ENCODE measurements around the gene PRKG1.
A peak's percentile ranks its signal among the peaks of the same experiment; 100 is the strongest.

PRKG1 gene

DNA sequence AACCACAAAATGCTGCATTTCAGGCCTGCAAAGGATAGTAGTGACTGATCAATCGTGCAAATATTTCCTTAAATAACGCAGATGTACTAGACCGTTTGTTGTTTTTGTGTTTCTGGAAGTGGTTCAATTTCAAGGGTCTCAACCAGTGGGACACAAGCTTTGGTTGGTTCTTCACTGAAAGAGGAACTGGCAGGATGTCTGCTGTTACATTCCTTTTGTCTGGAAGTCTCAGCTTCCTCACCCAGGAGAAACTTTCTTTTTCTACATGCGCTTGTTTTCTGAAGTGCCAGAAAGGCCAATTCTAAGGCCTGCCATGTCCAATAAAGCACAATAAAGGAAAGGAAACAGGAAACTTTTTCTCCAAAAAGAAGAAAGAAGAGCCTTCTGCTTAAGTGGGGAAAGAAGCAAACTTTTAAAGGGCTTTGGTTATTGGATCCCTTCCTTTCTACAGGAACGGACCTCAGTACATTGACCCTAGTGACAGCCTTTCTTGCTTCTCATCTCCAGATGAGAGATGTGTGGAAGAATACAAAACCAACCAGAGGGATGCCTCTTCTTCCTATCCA is 1243.9 kb downstream of the PRKG1 start:
- H3K4me3 ChIP-seq: no peak overlapping the region
- in situ Hi-C loops (cut with MboI; ENCODE audit: low sequenced_read_pairs): loop anchor here (5.0 to 25.0 kb wide), 3 partner anchors 169 to 419 kb away; no protein-coding TSS in a partner anchor

DNA sequence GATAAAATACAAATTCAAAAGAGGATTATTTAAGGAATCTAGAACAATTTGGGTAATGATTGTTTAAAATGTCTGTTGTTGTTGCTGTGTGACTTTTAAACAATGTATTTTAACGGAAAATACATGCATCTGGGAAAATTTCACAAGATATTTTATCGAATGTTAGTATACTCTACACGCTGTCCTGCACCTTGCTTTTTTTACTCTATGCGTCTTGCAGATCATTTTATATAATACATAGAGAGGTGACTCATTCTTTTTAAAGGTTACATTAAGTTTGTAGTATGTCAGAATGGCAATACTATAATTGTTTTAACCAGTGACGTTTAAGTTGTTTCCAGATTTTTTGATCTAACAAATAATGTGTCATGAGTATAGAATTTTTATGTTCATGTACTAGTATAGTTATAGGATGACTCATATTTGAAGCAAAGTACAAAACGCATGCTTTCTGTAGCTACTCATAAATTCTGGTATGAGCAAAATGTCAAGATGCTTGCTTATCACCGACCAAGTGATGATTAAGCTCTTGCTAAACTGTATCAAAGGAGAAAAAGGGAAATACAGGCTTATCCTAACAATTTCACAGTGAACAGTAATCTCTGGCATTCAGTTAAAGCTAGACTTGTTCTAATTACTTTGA is 1244.7 kb downstream of the PRKG1 start:
- no peak overlapping the region for H3K4me3 ChIP-seq
- no peaks in the 10 kb centered on the region for H3K36me3 ChIP-seq (replicated peaks)
- no peaks in the 10 kb centered on the region for H3K9me3 ChIP-seq
- H3K27me3 ChIP-seq (ENCODE audit: low read depth): peaks cover 6% of the 10 kb centered on the region; the same call in 1 of the 2 replicates
- in situ Hi-C loops (cut with MboI; ENCODE audit: low sequenced_read_pairs): loop anchor here (5.0 to 25.0 kb wide), 3 partner anchors 168 to 418 kb away; no protein-coding TSS in a partner anchor
- H3K4me1 ChIP-seq: no peaks in the 10 kb centered on the region
- DNase-seq (ENCODE audit: low spot score in 2 of 2): no peak

More for the DNA sequence above, 1243.9 kb downstream of the PRKG1 start:
- no peaks in the 10 kb centered on the region for H3K9me3 ChIP-seq
- H3K4me1 ChIP-seq: peaks cover 4% of the 10 kb centered on the region; the same call in 1 of the 2 replicates
- H3K36me3 ChIP-seq (replicated peaks): no peaks in the 10 kb centered on the region
- peaks cover 13% of the 10 kb centered on the region for H3K27me3 ChIP-seq (ENCODE audit: low read depth)
- no peak for DNase-seq (ENCODE audit: low spot score in 2 of 2)

GRCh38 chr10:52319926-52320325 is 1245.6 kb downstream of the PRKG1 start:
- Histone ChIP-seq H3K36me3 (replicated peaks) (no peaks in the 10 kb centered on the region), H3K27me3 (ENCODE audit: low read depth) (0 out of 2 replicates have a peak, but pooled peaks cover 3% of the 10 kb centered on the region), H3K9me3 (no peaks in the 10 kb centered on the region), H3K4me3 (no peak overlapping the region), H3K4me1 (no peaks in the 10 kb centered on the region)
- DNase-seq (ENCODE audit: low spot score in 2 of 2): no peak
- in situ Hi-C loops (cut with MboI; ENCODE audit: low sequenced_read_pairs): loop anchor here (5.0 to 25.0 kb wide), 3 partner anchors 167 to 417 kb away; no protein-coding TSS in a partner anchor

DNA sequence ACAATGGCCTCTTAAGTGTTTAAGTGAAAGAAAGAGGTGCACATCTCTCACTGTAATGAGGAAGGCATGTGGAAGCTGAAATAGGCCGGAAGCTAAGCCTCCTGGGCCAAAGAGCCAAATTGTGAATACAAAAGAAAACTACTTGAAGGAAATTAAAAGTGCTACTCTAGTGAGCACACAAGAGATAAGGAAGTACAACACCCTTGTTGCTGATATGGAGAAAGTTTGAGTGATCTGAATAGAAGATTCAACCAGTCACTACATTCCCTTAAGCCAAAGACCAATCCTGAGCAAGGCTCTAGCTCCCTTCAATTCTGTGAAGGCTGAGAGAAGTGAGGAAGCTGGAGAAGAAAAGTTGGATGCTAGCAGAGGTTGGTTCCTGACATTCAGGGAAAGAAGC is 1248.0 kb downstream of the PRKG1 start:
- in situ Hi-C loops (cut with MboI; ENCODE audit: low sequenced_read_pairs): loop anchor here (25.0 kb wide), 1 partner anchor 415 kb away; no protein-coding TSS in a partner anchor
- Histone ChIP-seq H3K9me3 (no peaks in the 10 kb centered on the region), H3K4me3 (no peak overlapping the region), H3K27me3 (ENCODE audit: low read depth) (no peaks in the 10 kb centered on the region), H3K4me1 (no peaks in the 10 kb centered on the region), H3K36me3 (replicated peaks) (no peaks in the 10 kb centered on the region)
- no peak for DNase-seq (ENCODE audit: low spot score in 2 of 2)

- in situ Hi-C loops (cut with MboI; ENCODE audit: low sequenced_read_pairs): loop anchor here (25.0 kb wide), 1 partner anchor 414 kb away; no protein-coding TSS in a partner anchor
- DNase-seq (ENCODE audit: low spot score in 2 of 2): no peak
- no peaks in the 10 kb centered on the region for H3K27me3 ChIP-seq (ENCODE audit: low read depth)
- no peaks in the 10 kb centered on the region for H3K4me1 ChIP-seq
- no peaks in the 10 kb centered on the region for H3K36me3 ChIP-seq (replicated peaks)
- H3K9me3 ChIP-seq: no peaks in the 10 kb centered on the region
- H3K4me3 ChIP-seq: no peak overlapping the region
These were observed 1248.6 kb downstream of the PRKG1 start for GRCh38 chr10:52322936-52323335.

DNA sequence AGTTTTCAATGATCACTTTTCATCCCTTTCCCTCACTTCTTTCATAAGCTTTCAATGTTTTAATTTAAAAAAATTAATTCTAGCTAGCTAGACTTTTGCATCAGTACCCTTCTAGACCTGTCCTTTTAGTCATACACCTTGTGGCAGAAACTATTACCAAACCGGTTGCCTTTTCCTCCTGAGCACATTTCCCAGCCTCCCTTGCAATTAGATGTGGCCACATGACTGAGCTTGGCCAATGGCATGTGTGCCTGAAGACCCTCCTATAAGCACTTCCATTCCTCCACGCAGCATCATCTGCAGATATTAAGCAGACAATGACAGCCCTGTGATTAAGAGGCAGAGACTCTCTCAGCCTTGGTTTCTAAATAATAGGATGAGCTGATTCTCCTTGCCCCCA is 1252.1 kb downstream of the PRKG1 start:
- Histone ChIP-seq H3K4me1 (no peaks in the 10 kb centered on the region), H3K4me3 (no peak overlapping the region), H3K27me3 (ENCODE audit: low read depth) (no peaks in the 10 kb centered on the region), H3K9me3 (no peaks in the 10 kb centered on the region), H3K36me3 (replicated peaks) (no peaks in the 10 kb centered on the region)
- in situ Hi-C loops (cut with MboI; ENCODE audit: low sequenced_read_pairs): no loop called here
- no peak for DNase-seq (ENCODE audit: low spot score in 2 of 2)

GRCh38 chr10:52331638-52332364 is 1257.5 kb downstream of the PRKG1 start:
- Histone ChIP-seq H3K4me3 (no peak overlapping the region), H3K4me1 (peaks cover 6% of the 10 kb centered on the region; the same call in 1 of the 2 replicates), H3K27me3 (ENCODE audit: low read depth) (no peaks in the 10 kb centered on the region), H3K36me3 (replicated peaks) (no peaks in the 10 kb centered on the region), H3K9me3 (no peaks in the 10 kb centered on the region)
- peak in 1 of 2 experiments; percentile 20 for DNase-seq (ENCODE audit: low spot score in 2 of 2)
- in situ Hi-C loops (cut with MboI; ENCODE audit: low sequenced_read_pairs): no loop called here

DNA sequence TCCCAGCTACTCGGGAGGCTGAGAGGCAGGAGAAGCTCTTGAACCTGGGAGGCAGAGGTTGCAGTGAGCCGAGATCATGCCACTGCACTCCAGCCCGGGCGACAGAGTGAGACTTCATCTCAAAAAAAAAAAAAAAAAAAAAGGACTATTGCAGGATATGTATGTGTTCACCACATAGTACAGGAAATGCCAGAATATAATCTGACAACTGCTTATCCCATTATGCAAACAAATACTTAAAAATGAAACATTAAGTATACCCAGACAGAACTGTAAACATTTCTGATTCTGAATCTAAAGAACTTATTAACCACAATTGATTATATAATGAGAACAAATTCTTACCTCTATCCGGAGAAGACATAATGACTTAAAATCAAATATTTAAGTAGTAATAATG is 1258.5 kb downstream of the PRKG1 start:
- Histone ChIP-seq H3K9me3 (no peaks in the 10 kb centered on the region), H3K36me3 (replicated peaks) (no peaks in the 10 kb centered on the region), H3K4me3 (no peak overlapping the region), H3K27me3 (ENCODE audit: low read depth) (no peaks in the 10 kb centered on the region), H3K4me1 (peaks cover 6% of the 10 kb centered on the region; the same call in 1 of the 2 replicates)
- in situ Hi-C loops (cut with MboI; ENCODE audit: low sequenced_read_pairs): no loop called here
- DNase-seq (ENCODE audit: low spot score in 2 of 2): no peak

- Histone ChIP-seq H3K27me3 (ENCODE audit: low read depth) (no peaks in the 10 kb centered on the region), H3K4me1 (peaks cover 6% of the 10 kb centered on the region; the same call in 1 of the 2 replicates), H3K9me3 (no peaks in the 10 kb centered on the region), H3K36me3 (replicated peaks) (no peaks in the 10 kb centered on the region), H3K4me3 (no peak overlapping the region)
- in situ Hi-C loops (cut with MboI; ENCODE audit: low sequenced_read_pairs): no loop called here
- DNase-seq (ENCODE audit: low spot score in 2 of 2): no peak
These were observed 1260.3 kb downstream of the PRKG1 start for GRCh38 chr10:52334595-52334994.

- in situ Hi-C loops (cut with MboI; ENCODE audit: low sequenced_read_pairs): no loop called here
- H3K27me3 ChIP-seq (ENCODE audit: low read depth): no peaks in the 10 kb centered on the region
- no peak for DNase-seq (ENCODE audit: low spot score in 2 of 2)
These were observed 1261.4 kb downstream of the PRKG1 start for GRCh38 chr10:52335665-52336064.

DNA sequence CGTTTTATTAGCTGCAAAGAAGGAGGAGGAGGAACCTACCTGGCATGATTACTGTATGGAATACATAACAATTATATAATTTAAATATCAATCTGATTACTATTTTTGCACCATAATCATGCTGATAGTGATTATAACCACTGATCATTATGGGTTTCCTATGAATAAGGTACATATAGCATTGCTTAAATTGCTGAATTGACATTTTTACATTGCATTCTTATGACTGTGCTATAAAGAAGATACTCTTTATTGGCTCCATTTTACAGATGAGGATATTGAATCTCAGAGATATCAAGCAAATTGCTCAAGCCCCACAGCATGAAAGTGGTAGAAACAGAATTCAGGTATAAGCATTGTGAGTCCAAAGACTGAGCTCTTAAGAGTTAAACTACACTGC is 1262.9 kb downstream of the PRKG1 start:
- no peak for DNase-seq (ENCODE audit: low spot score in 2 of 2)
- in situ Hi-C loops (cut with MboI; ENCODE audit: low sequenced_read_pairs): no loop called here
- Histone ChIP-seq H3K4me1 (peaks cover 6% of the 10 kb centered on the region; the same call in 1 of the 2 replicates), H3K9me3 (no peaks in the 10 kb centered on the region), H3K36me3 (replicated peaks) (no peaks in the 10 kb centered on the region), H3K27me3 (ENCODE audit: low read depth) (no peaks in the 10 kb centered on the region), H3K4me3 (no peak overlapping the region)

More at GRCh38 chr10:52335665-52336064, 1261.4 kb downstream of the PRKG1 start:
- Histone ChIP-seq H3K9me3 (no peaks in the 10 kb centered on the region), H3K4me1 (peaks cover 6% of the 10 kb centered on the region; the same call in 1 of the 2 replicates), H3K36me3 (replicated peaks) (no peaks in the 10 kb centered on the region), H3K4me3 (no peak overlapping the region)

- H3K36me3 ChIP-seq (replicated peaks): no peaks in the 10 kb centered on the region
- H3K4me3 ChIP-seq: no peak overlapping the region
- DNase-seq (ENCODE audit: low spot score in 2 of 2): no peak
- H3K27me3 ChIP-seq (ENCODE audit: low read depth): no peaks in the 10 kb centered on the region
- no peaks in the 10 kb centered on the region for H3K9me3 ChIP-seq
- no peaks in the 10 kb centered on the region for H3K4me1 ChIP-seq
- in situ Hi-C loops (cut with MboI; ENCODE audit: low sequenced_read_pairs): no loop called here
These were observed 1269.2 kb downstream of the PRKG1 start for GRCh38 chr10:52343439-52343838.

GRCh38 chr10:52346394-52347326 is 1272.4 kb downstream of the PRKG1 start:
- H3K9me3 ChIP-seq: no peaks in the 10 kb centered on the region
- no peak overlapping the region for H3K4me3 ChIP-seq
- in situ Hi-C loops (cut with MboI; ENCODE audit: low sequenced_read_pairs): no loop called here
- H3K27me3 ChIP-seq (ENCODE audit: low read depth): no peaks in the 10 kb centered on the region
- H3K36me3 ChIP-seq (replicated peaks): no peaks in the 10 kb centered on the region
- no peaks in the 10 kb centered on the region for H3K4me1 ChIP-seq
- DNase-seq (ENCODE audit: low spot score in 2 of 2): no peak

Measured in HAP-1 (cell line).